A673 (cell line): ENCODE measurements around the gene APOC1. TPM values are rescaled to one million over a fixed set of nuclear protein-coding genes. Genes with fewer than 3 reads are reported as not detected.
"Not testable (repeated sequence)": the region's sequence is repeated elsewhere in the genome, so short reads cannot be mapped to it uniquely, and the experiment has no call there.

Experiments
- BruUV-seq: library from RNA; stranded (reverse); fragments of 400-500 nt; replicated peaks from 2 replicates; lab custom pipeline; 2021; lab: Mats Ljungman, UMichigan
- CTCF ChIA-PET: fragments of 300-600 bp; sonication (Branson Sonifier 250); formaldehyde crosslinking; loops from one replicate; lab custom pipeline; 2022; ENCODE audit warnings: antibody characterized with exemption; lab: Charles Lee
- POLR2A ChIA-PET: fragments of 300-600 bp; sonication (Branson Sonifier 250); formaldehyde crosslinking; loops from one replicate; lab custom pipeline; 2022; ENCODE audit warnings: antibody characterized with exemption; ENCODE audit not compliant: low non-redundant PET; lab: Charles Lee
- DNase-seq: peaks from one replicate; pipeline ENCODE4 v3.0.0-alpha.2; 2015; ENCODE audit warnings: low spot score
- H3K27ac ChIP-seq: fragments of 200-600 bp; sonication (generic); 2 replicates; pipeline ENCODE4 v1.5.1; 2016; ENCODE audit warnings: mixed run types, low read depth, mild to moderate bottlenecking, mixed read lengths, antibody characterized with exemption, low read length; ENCODE audit not compliant: poor library complexity, severe bottlenecking
- H3K27me3 ChIP-seq: fragments of 200-600 bp; sonication (generic); replicated peaks from 2 replicates; pipeline ENCODE4 v1.6.1; 2017; ENCODE audit warnings: mixed run types, low read depth, mild to moderate bottlenecking, mixed read lengths, antibody characterized with exemption, low read length; ENCODE audit not compliant: insufficient read depth, poor library complexity
- H3K36me3 ChIP-seq: fragments of 200-600 bp; sonication (generic); 2 replicates; pipeline ENCODE4 v1.6.1; 2016; ENCODE audit warnings: mixed run types, mild to moderate bottlenecking, mixed read lengths, antibody characterized with exemption, low read length; ENCODE audit not compliant: insufficient read depth, poor library complexity, severe bottlenecking
- H3K4me1 ChIP-seq: fragments of 200-600 bp; sonication (generic); 2 replicates; pipeline ENCODE4 v1.6.1; 2017; ENCODE audit warnings: mixed run types, mild to moderate bottlenecking, mixed read lengths, antibody characterized with exemption, low read length; ENCODE audit not compliant: insufficient read depth, poor library complexity, severe bottlenecking
- H3K4me3 ChIP-seq: fragments of 200-600 bp; sonication (generic); 2 replicates; pipeline ENCODE4 v1.5.1; 2016; ENCODE audit warnings: low read depth, mixed run types, mild to moderate bottlenecking, mixed read lengths, low read length; ENCODE audit not compliant: poor library complexity, severe bottlenecking
- H3K9me3 ChIP-seq: fragments of 200-600 bp; sonication (generic); 2 replicates; pipeline ENCODE4 v1.6.1; 2016; ENCODE audit warnings: mixed run types, low read depth, mild to moderate bottlenecking, mixed read lengths, antibody characterized with exemption, low read length; ENCODE audit not compliant: poor library complexity, severe bottlenecking
- CTCF ChIP-seq: fragments of 300-800, 200-600 bp; sonication (generic); conservative IDR thresholded peaks from 2 replicates; pipeline ENCODE4 v1.5.1; 2017; ENCODE audit warnings: low read depth, mild to moderate bottlenecking, antibody characterized with exemption, low read length, moderate library complexity, mixed read lengths
- EZH2 ChIP-seq: fragments of 200-600 bp; sonication (generic); IDR thresholded peaks from 2 replicates; pipeline ENCODE4 v1.6.1; 2017; ENCODE audit warnings: borderline replicate concordance, low read depth, mild to moderate bottlenecking, mixed read lengths, antibody characterized with exemption, low read length; ENCODE audit not compliant: poor library complexity, severe bottlenecking
- intact Hi-C: fragments of 100-400 bp; cut with micrococcal nuclease; formaldehyde crosslinking; loops from one replicate; pipeline ENCODE4 v1.10.0; 2022; ENCODE audit not compliant: unreplicated experiment
- total RNA-seq: library from RNA; stranded (reverse); gene quantifications from 2 replicates; pipeline ENCODE4 v1.2.3, GENCODE V29; 2021

The APOC1 gene
- total RNA-seq, 1 experiment from 2014 or later: 5.5 TPM

DNA sequence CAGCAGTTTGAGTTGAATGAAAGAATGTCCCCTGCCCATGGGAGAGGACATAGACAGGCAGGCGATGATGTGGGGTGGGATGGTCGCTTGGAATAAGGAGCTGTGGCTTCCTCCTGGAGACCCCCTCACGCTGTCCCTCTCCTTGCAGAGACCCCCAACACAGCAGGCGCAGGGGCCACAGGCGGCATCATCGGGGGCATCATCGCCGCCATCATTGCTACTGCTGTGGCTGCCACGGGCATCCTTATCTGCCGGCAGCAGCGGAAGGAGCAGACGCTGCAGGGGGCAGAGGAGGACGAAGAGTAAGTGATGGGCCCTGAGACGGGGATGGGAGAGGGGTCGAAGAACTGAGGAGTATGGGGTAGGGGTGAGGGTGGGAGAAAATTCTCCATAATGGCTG is 32.3 kb upstream of the APOC1 start:
- POLR2A ChIA-PET: no interaction called here
- no peaks in the 10 kb centered on the region for H3K4me1 ChIP-seq

GRCh38 chr19:44882619-44883397 is 31.6 kb upstream of the APOC1 start:
- H3K36me3 ChIP-seq, H3K4me1 ChIP-seq, H3K4me3 ChIP-seq, H3K27me3 ChIP-seq, H3K9me3 ChIP-seq, DNase-seq, H3K27ac ChIP-seq, BruUV-seq, POLR2A ChIA-PET, CTCF ChIA-PET, intact Hi-C loops: not testable (repeated sequence)

More for the DNA sequence above, 32.3 kb upstream of the APOC1 start:
- H3K4me3 ChIP-seq: no peak overlapping the region
- peaks cover 14% of the 10 kb centered on the region for H3K36me3 ChIP-seq
- DNase-seq: no peak
- TF ChIP-seq EZH2 (no peak), CTCF (no peak)
- no TSS peak for BruUV-seq
- H3K9me3 ChIP-seq: no peaks in the 10 kb centered on the region
- intact Hi-C loops: no loop called here
- CTCF ChIA-PET: no interaction called here
- no peak overlapping the region for H3K27ac ChIP-seq
- H3K27me3 ChIP-seq: no peaks in the 10 kb centered on the region

DNA sequence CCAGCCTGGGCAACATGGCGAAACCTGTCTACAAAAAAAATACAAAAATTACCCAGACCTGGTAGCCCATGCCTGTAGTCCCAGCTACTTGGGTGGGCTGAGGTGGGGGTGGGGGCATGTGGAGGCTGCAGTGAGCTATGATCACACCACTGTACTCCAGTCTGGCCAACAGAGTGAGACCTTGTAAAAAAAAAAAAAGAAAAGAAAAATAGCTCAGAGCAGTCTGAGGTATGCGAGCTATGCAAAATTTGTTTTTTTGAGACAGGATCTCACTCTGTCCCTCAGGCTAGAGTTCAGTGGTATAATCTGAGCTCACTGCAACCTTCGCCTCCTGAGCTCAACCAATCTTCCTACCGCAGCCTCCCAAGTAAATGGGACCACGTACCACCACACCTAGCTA is 30.5 kb upstream of the APOC1 start:
- Histone ChIP-seq H3K27ac (no peak overlapping the region), H3K4me1 (no peaks in the 10 kb centered on the region), H3K4me3 (no peak overlapping the region), H3K9me3 (no peaks in the 10 kb centered on the region), H3K27me3 (no peaks in the 10 kb centered on the region), H3K36me3 (peaks cover 4% of the 10 kb centered on the region)
- no TSS peak for BruUV-seq
- POLR2A ChIA-PET: no interaction called here
- CTCF ChIA-PET: interaction anchor here (1.1 kb wide), 1 partner anchor 99 kb away, joined by 4 read pairs; no protein-coding TSS in a partner anchor
- no peak for TF ChIP-seq EZH2
- TF ChIP-seq CTCF: no peak
- DNase-seq: no peak
- intact Hi-C loops: no loop called here

DNA sequence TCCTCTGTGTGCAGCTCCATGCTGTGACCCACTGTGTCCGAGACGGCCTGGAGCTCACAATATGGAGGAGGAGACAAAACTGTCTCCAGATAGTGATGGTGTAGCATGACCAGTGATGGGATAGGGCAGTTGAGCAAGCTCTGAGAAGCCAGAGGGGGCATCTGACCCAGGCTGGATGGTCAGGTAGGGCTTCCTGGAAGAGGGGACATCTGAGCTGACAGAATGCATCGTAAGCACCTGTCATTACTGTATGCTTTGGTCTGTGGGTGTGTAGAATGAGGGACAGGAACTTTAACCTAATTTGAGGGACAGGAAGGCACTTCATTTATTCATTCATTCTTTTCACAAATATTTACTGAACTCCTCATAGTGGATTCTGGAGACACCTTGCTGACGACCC is 29.8 kb upstream of the APOC1 start:
- ChIA-PET CTCF (interaction anchor here (1.1 kb wide), 1 partner anchor 100 kb away, joined by 4 read pairs; no protein-coding TSS in a partner anchor), POLR2A (no interaction called here)
- Histone ChIP-seq H3K27me3 (no peaks in the 10 kb centered on the region), H3K9me3 (no peaks in the 10 kb centered on the region), H3K36me3 (peaks cover 4% of the 10 kb centered on the region), H3K4me3 (no peak overlapping the region), H3K4me1 (peaks cover under 1% of the 10 kb centered on the region), H3K27ac (no peak overlapping the region)
- BruUV-seq: no TSS peak
- intact Hi-C loops: no loop called here
- no peak for DNase-seq
- TF ChIP-seq EZH2 (no peak), CTCF (no peak)
